LoVo (cell line): Measurements from ENCODE around the gene SORCS2.

Experiments
- DNase-seq: peaks from one replicate; pipeline ENCODE4 v3.0.0-alpha.2; 2016; ENCODE audit warnings: low spot score

The SORCS2 gene

GRCh38 chr4:7186031-7186430, 6.3 kb upstream of the SORCS2 start:
- DNase-seq = no peak

GRCh38 chr4:7186516-7187167, 5.7 kb upstream of the SORCS2 start:
- no peak for DNase-seq

- no peak for DNase-seq
Observed at GRCh38 chr4:7187168-7187535, 5.2 kb upstream of the SORCS2 start.

DNA sequence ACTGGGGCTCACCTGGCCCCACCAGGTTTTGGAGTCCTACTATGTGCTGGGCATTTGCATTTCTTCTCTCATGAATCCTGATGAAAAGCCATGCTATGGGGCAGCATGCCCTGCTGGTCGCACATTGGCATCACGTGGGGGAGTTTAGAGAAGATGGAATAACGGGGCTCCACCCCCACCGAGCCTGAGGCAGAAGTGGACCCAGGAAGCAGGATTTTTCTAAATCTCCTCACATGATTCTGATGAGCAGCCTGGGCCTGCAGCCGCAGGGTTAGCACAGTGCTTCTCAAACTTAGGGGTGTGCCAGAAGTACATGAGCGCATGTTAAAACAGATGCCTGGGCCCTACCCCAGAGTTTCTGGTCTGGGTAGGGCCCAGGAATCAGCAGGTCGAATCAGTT, 4.6 kb upstream of the SORCS2 start:
- no peak for DNase-seq

GRCh38 chr4:7189066-7189465, 3.3 kb upstream of the SORCS2 start:
- DNase-seq = no peak

GRCh38 chr4:7189475-7190277, 2.7 kb upstream of the SORCS2 start:
- DNase-seq = peak; percentile 13

GRCh38 chr4:7190278-7190594, 2.1 kb upstream of the SORCS2 start:
- DNase-seq = no peak

DNA sequence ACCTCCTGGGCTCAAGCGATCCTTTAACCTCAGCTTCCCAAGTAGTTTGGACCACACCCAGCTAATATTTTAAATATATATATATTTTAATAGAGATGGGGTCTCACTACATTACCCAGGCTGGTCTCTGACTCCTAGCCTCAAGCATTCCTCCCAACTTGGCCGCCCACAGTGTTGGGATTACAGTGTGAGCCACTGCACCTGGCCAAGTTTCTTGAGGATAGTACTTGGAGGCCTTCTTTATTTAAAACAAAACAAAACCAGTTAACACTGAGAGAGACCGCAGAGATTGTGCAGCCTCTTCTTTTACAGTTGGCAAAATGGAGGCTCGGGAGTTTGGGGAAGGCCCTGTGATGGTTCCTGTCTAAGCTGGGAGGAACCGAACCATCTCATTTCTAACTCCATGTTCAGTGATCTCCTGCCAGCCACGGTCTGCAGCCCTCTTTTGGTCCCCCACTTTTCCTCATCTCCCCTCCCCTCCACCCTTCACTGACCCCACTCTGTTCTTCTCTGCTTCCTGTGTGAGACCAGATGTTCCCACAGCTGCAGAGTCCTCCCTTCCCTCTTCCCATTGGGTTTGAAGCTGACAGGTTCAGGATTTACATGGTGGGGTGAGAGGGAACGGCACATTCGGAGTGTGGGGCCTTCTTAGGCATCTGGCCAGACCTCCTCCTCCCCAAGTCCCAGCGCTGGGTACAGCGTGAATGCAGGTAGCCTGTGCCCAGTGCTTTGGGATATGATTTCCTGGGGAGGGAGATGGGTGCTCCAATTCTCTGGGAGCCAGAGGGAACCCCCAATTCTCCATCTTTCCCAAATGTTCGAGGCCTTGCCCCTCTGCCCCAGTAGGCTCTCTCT, 1.4 kb upstream of the SORCS2 start:
- DNase-seq = no peak

- no peak for DNase-seq
Observed at GRCh38 chr4:7191546-7192251, 639 bp upstream of the SORCS2 start.

DNA sequence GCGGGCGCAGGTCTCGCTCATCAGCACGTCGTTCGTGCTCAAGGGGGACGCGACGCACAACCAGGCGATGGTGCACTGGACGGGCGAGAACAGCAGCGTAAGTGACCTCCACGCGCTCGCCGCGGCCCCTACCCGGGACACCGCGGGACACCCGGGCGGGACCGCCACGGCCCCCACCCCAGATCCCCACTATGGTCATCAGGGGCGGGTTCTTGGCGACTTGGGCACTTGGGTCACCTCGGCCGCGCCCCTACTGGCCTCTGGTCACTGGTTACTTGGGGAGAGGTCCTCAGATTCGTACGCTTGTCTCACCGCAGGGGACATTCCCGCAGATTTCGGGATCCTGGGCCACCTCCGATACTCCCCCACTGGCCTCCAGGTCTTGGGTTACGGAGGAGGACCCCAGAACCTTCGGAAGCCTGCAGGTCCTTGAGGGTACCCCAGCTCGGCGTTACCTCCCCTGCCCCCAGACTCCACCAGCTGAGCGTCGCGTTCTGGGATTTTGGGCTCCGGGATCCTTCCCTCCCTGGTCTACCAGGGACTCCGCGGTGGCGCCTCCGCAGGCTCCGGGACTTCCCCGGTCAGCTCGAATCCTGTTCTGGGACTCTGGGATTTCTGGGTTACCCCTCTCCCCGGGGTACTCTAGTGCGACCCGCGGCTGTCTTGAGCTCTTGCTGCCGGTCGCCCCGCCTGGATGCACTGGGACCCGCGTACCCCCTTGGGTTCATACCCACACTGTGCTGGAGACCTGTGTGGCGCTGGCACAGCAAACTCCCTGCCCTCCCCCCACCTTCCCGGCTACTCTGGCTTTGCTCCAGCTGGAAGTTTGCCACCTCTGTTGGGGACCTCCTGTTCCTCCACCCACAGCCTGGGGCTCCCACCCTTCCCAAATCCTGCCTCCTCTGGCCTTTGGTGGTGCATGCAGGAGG, 956 bp downstream of the SORCS2 start:
- no peak for DNase-seq

GRCh38 chr4:7194251-7195140, 2.2 kb downstream of the SORCS2 start:
- no peak for DNase-seq

- no peak for DNase-seq
Observed at GRCh38 chr4:7195141-7195515, 2.8 kb downstream of the SORCS2 start.

GRCh38 chr4:7195546-7196287, 3.4 kb downstream of the SORCS2 start:
- no peak for DNase-seq

DNA sequence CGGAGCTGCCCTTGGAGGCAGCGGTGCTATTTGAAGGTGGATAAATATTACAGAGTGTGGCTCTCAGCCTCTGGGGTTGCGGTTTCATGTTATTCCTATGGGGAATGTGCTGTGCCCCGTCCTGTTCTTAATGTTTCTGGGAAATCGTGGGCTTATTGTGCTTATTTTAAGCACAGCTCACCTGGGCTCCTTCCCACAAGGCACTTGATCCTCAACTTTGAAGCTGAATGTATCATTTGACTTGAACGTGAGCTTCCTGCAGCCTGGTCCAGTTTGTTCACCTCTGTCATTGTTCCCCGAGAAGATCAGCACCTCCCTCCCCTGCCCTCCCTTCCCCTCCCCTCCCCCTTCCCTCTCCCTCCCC, 3.9 kb downstream of the SORCS2 start:
- DNase-seq = no peak

DNA sequence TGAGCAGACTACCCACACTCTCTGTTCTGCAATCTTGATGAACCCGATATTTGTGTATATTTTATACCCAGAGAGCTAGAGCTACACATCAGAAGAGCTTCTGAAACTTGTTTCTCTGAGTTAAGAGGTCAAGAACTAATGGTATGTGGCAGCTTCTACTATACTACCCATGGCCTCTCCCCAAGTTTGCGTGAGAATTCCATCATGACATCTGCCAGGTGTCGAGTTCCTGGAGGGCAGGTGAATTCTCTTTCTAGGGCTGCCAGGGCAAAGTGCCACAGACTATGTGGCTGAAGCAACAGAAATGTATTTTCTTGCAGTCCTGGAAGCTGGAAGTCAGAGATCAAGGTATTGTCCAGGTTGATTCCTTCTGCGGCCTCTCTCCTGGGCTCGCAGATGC, 4.4 kb downstream of the SORCS2 start:
- peak; percentile 5 for DNase-seq

- no peak for DNase-seq
Observed at GRCh38 chr4:7197910-7198309, 5.6 kb downstream of the SORCS2 start.

DNA sequence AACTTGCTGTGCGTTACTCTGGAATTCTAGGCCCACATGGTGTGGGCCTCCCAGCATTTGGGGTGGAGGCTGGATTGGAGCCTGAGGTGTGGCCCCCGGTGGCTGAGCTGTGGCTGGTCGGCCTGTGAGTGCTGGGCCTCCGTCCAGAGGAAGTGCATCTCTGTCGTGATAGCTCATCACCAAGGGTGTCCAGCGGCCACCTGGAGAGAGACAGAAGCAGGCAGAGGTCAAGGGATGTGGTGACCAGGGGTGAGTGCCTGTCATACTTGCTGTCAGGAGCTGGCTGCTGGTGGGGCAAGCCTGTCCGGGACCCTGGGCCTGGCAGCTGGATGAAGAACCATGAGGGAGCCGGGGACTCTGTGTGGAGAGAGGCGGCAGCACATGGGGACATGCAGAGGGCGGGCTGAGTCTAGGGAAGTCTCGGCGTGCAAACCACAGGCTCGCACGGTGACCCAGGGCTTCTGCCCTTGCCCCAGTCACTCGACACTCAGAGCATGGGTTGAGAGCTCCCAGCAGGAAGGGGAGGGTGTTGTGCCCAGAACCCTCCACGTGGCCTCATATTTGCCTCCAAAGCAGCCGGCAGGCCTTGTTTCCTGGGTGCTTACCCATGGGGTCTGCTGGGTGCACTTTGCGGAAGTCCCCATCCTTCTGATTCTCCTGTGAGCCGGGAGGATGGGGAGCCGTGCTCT, 6.2 kb downstream of the SORCS2 start:
- no peak for DNase-seq

GRCh38 chr4:7199129-7199725, 6.9 kb downstream of the SORCS2 start:
- no peak for DNase-seq
